Chondrocyte (in vitro differentiated cells): Measurements from ENCODE around the gene RAD51B. TPM values are rescaled to one million over a fixed set of nuclear protein-coding genes. Genes with fewer than 3 reads are reported as not detected.

Source experiments
- DNase-seq: peaks from one replicate; pipeline ENCODE4 v3.0.0; 2021; ENCODE audit warnings: mixed read lengths, low spot score
- H3K27ac Mint-ChIP-seq: one replicate; pipeline ENCODE4 v1.8.0; 2021; ENCODE audit warnings: mild to moderate bottlenecking, moderate library complexity, mixed read lengths; ENCODE audit not compliant: unreplicated experiment
- H3K27me3 Mint-ChIP-seq: 2 replicates; pipeline ENCODE4 v1.8.0; 2021; ENCODE audit warnings: low read depth, mixed read lengths
- H3K36me3 Mint-ChIP-seq: 2 replicates; pipeline ENCODE4 v1.8.0; 2021; ENCODE audit warnings: low read depth, mixed read lengths
- H3K4me1 Mint-ChIP-seq: 2 replicates; pipeline ENCODE4 v1.8.0; 2021; ENCODE audit warnings: low read depth, mild to moderate bottlenecking, mixed read lengths
- H3K4me3 Mint-ChIP-seq: one replicate; pipeline ENCODE4 v1.8.0; 2021; ENCODE audit warnings: mild to moderate bottlenecking, moderate library complexity, mixed read lengths; ENCODE audit not compliant: unreplicated experiment
- H3K9me3 Mint-ChIP-seq: 2 replicates; pipeline ENCODE4 v1.8.0; 2021; ENCODE audit warnings: low read depth, mixed read lengths
- total RNA-seq: library from RNA; stranded (reverse); gene quantifications from 3 replicates; pipeline ENCODE4 v1.2.1, GENCODE V29; 2021
- TF ChIP-seq, protein P1 (sequence below): fragments of 200-600 bp; sonication (generic); IDR thresholded peaks from 2 replicates; pipeline ENCODE4 v1.5.0; 2021; ENCODE audit warnings: antibody characterized with exemption, mild to moderate bottlenecking, moderate library complexity

RAD51B gene
- total RNA-seq, 1 donor from 2014 or later: 8.2 TPM

DNA sequence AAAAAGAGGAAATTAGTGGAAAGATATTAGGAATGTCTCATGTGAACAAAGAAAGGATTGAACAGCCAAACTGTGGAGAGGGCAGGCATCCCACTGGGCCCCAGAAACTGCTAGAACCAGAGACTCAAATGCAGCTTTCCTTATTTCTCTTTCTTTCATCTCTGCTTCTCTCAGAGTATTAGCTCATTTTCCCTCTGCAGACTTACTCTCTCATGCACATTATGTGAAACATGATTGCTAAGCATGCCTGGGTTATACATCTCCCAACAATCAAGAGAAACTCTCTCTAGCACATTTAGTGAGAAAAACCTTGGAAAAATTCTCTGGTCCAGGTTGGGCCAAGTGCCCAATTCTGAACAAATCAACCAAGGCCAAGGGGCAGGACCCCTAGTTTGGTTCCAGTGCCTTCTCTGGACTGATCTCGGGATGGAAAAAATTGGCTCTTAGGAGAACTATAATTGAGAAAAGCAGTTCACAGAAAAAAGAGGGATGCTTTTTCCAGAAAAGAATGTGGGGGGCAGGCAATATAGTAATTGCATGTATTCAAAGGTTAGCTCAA lies 313.1 kb downstream of the RAD51B start:
- Mint-ChIP-seq H3K9me3 (peaks cover 2% of the 10 kb centered on the region), H3K27ac (no peak overlapping the region), H3K27me3 (no peaks in the 10 kb centered on the region), H3K36me3 (no peaks in the 10 kb centered on the region), H3K4me3 (no peak overlapping the region), H3K4me1 (peaks cover 43% of the 10 kb centered on the region)
- no peak for DNase-seq
- TF ChIP-seq, protein P1, sequence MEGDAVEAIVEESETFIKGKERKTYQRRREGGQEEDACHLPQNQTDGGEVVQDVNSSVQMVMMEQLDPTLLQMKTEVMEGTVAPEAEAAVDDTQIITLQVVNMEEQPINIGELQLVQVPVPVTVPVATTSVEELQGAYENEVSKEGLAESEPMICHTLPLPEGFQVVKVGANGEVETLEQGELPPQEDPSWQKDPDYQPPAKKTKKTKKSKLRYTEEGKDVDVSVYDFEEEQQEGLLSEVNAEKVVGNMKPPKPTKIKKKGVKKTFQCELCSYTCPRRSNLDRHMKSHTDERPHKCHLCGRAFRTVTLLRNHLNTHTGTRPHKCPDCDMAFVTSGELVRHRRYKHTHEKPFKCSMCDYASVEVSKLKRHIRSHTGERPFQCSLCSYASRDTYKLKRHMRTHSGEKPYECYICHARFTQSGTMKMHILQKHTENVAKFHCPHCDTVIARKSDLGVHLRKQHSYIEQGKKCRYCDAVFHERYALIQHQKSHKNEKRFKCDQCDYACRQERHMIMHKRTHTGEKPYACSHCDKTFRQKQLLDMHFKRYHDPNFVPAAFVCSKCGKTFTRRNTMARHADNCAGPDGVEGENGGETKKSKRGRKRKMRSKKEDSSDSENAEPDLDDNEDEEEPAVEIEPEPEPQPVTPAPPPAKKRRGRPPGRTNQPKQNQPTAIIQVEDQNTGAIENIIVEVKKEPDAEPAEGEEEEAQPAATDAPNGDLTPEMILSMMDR: no peak

DNA sequence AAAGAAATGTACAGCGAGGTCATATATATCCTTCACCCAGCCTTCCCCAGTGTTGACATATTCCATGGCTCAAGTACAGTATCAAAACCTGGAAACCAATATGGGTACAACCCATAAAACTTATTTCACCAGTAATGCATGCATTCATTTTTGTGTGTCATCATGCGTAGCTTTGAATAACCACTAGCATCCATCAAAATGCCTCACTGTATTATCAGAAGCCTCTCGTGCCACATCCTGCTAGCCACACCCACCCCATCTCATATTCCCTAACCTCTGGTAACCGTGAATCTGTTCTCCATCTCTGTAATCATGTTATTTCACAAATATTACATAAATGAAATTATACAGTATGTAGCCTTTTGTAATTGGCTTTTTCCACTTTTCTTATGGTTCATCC lies 314.3 kb downstream of the RAD51B start:
- TF ChIP-seq, protein P1: no peak
- no peak overlapping the region for H3K4me3 Mint-ChIP-seq

DNA sequence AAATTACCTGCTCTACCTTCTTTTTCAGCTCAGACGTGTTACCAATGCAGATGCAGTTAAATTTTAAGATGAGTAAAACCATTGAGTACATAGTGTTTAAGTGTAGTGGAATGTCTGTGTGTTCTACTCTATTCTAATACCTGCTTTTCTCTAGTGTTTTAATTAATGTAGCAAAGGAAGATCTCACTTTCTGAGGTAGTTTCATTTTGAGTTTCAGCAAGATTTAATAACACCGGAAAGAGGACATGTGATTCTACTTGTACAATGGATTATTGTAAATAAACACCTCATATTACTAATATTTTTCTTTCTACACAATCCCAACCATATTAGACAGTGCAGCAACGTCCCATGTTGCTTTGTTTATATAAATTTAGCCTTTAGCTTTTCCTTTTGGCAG lies 315.4 kb downstream of the RAD51B start:
- Mint-ChIP-seq H3K9me3 (peaks cover 2% of the 10 kb centered on the region), H3K27ac (peak overlapping the region; percentile 46)

More for the DNA sequence above, 314.3 kb downstream of the RAD51B start:
- no peaks in the 10 kb centered on the region for H3K36me3 Mint-ChIP-seq
- H3K9me3 Mint-ChIP-seq: peaks cover 2% of the 10 kb centered on the region
- H3K4me1 Mint-ChIP-seq: peaks cover 55% of the 10 kb centered on the region
- no peaks in the 10 kb centered on the region for H3K27me3 Mint-ChIP-seq
- H3K27ac Mint-ChIP-seq: no peak overlapping the region
- DNase-seq: no peak

DNA sequence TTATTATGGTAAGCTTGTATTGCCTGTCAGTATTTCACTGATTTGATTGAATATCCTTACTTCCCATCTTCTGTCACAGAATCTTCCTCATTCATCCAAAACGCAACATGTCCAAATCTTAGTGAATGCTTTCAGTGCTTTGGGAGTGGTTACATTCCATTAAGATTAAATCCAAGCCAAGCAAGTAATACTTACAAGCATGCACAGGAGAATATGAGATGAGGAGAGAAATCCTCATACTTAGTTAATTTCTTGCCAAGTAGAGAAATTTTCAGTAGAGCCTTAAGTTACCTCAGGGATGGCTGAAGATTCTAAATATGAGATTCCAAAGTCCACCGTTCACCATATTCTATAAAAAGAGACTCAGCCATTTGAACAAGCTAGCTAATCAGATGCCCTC lies 316.0 kb downstream of the RAD51B start:
- Mint-ChIP-seq H3K9me3 (peaks cover 2% of the 10 kb centered on the region), H3K27ac (peak overlapping the region; percentile 19), H3K36me3 (no peaks in the 10 kb centered on the region), H3K4me3 (no peak overlapping the region), H3K4me1 (peaks cover 71% of the 10 kb centered on the region), H3K27me3 (no peaks in the 10 kb centered on the region)
- DNase-seq: no peak
- TF ChIP-seq, protein P1: no peak

More for the DNA sequence above, 315.4 kb downstream of the RAD51B start:
- Mint-ChIP-seq H3K36me3 (no peaks in the 10 kb centered on the region), H3K27me3 (no peaks in the 10 kb centered on the region), H3K4me3 (no peak overlapping the region), H3K4me1 (peaks cover 67% of the 10 kb centered on the region)
- TF ChIP-seq, protein P1: no peak
- DNase-seq: no peak

DNA sequence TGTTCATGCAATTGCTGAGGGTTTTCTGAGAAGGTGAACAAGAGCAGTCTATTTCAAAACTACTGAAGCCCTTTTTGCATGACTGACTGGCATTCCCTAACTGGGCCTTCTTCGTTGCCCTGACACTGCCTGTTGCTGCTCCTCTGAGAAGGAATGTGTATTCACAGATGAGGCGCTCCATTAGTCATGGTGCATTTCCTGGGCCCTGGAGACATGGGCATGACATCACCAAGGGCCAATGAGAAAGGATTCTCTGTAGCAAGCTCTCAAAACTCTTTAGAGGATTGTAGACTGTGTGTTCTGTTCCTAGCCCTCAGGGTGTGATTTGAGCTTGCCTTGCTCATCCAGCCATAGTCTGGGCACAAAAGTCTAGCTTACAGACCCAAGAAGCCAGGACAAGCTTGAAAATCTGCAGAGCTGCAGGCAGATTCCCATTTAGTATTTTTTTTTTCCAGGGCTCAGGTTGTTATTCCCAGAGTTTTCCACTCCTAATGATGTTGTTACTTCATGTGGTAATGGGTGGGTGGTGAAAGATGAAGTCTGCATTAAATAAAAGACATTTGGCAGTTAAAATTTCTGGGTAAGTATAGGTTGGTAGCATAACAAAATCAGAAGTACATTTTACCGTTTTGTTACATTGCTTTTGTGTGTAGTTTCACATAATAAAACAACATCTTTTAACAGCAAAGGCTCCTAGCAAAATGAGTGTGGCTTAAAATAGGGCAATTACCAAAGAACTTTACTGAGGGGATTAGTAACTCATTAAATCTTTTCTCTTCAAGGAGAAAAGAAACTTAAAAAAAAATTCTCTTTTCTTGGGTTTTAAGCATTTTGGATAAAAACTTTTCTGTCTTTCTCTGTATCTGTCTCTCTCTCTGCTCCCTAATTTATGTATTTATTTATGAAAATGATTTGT lies 318.4 kb downstream of the RAD51B start:
- peak overlapping the region; percentile 97 for H3K27ac Mint-ChIP-seq
- no peak for DNase-seq
- no peaks in the 10 kb centered on the region for H3K36me3 Mint-ChIP-seq
- peaks cover 76% of the 10 kb centered on the region for H3K4me1 Mint-ChIP-seq
- H3K4me3 Mint-ChIP-seq: no peak overlapping the region
- peaks cover 2% of the 10 kb centered on the region for H3K9me3 Mint-ChIP-seq
- TF ChIP-seq, protein P1: no peak
- no peaks in the 10 kb centered on the region for H3K27me3 Mint-ChIP-seq
